Measurements from ENCODE around the gene MIPOL1.
"Not testable (repeated sequence)": the region's sequence is repeated elsewhere in the genome, so short reads cannot be mapped to it uniquely, and the experiment has no call there.

The MIPOL1 gene

GRCh38 chr14:37234222-37234621, 36.5 kb downstream of the MIPOL1 start:
- DNase-seq (ENCODE audit: low read depth), result no peak

GRCh38 chr14:37236044-37236443, 38.3 kb downstream of the MIPOL1 start:
- not testable (repeated sequence) for DNase-seq (ENCODE audit: low read depth)

GRCh38 chr14:37237094-37237493, 39.4 kb downstream of the MIPOL1 start:
- no peak for DNase-seq (ENCODE audit: low read depth)

DNA sequence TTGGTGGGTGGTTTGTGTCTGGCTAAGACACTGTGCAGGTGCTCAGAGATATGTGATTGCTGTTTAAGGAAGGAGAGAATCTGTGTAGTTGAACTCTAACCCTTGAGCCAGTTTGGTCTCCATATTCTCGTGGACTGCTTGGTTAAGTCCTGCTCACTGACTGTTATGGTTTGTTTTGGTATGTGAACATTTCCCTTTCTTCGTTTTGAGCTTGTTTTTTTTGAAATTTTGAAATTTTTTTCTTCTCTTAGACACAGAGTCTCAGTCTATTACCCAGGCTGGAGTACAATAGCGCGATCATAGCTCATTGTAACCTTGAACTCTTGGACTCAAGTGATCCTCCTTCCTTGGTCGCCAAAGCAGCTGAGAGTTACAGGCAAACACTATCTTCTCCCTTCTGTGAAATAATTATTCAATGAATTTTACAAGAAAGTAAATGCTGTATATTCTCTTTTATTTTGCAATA, 40.0 kb downstream of the MIPOL1 start:
- no peak for DNase-seq (ENCODE audit: low read depth)

GRCh38 chr14:37241198-37241597, 43.5 kb downstream of the MIPOL1 start:
- DNase-seq (ENCODE audit: low read depth), result no peak

DNA sequence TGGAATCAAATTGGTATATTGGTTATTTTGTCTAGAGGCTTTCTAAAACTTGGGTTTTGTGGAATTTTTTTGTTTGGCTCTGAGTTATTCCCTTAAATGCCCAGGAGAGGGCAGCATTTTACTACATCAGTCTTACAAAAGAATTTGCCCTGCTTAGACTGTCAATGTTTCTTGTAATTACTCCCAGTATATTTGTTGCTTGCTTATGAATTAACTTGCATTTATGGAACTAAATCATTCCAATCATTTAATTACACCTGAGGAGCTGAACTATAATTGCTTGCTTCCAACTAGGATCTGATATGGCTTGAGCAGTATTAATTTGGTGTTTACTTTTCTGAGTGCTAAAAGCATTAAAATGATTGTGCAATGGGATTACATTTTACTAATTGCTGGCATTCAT, 48.7 kb downstream of the MIPOL1 start:
- no peak for DNase-seq (ENCODE audit: low read depth)

DNA sequence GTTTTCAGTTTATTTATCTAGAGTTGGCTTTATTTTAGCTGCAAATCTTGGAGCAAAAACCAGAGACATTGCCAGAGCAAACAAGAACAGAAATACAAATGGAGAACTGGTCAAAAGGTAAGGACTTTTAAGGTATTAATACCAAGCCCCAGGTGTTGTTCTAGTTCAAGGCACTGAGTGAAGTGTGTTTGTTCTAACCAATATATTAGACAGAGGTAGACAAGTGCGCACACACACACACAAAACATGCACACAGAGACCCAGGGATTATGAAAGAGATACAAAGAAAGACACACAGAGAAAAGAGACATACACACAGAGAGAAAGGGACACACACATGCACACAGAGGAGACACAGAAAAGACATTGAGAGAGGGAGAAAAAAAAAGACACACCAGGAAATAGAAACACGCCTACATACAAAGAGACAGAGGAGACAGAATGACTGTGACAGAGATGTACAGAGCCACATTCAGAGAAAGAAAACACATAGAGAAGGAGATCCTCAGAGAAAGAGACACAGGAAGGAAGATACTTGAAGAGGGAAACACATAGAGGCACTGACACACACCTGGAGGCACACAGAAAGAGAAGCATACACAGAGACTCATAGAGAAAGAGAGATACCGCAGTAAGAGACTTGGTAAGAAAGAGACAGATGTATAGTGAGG, 50.2 kb downstream of the MIPOL1 start:
- no peak for DNase-seq (ENCODE audit: low read depth)

DNA sequence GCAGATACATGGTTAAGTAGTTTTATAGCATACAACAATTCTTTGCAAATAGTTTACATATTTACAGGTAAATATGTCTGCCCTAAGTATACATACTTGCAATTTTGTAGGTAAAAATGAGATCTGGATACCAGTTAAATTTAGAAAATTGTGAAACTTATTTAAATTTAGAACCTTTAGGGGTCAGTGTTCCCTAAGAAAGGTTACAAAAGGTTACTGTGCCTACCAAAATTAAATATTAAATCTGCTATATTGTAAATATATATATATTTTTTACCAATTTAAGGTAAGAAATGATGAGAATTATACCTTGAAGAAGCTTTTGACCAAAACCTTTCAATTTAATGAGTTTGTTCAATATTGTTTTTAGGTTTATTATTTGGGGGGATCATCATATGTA, 54.0 kb downstream of the MIPOL1 start:
- no peak for DNase-seq (ENCODE audit: low read depth)

DNA sequence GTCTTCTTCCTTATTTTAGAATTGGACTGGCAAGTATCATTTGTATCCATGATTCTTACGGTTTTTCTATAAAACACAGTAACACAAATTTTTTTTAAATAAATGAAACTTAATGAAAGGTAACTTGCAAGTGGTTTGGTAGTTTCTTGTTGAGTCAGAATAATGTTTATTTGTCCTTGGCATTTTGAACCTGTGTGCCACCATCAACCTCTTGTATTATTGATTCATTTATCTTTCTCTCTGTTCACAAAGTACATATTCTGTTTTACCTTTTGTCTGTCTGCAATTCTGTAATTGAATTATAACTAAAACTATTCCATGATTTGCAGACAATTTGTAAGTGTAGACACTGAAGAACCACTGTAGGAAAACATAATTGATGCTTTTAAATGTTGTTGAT, 54.7 kb downstream of the MIPOL1 start:
- DNase-seq (ENCODE audit: low read depth), result no peak

- DNase-seq (ENCODE audit: low read depth), result no peak
These were observed 56.2 kb downstream of the MIPOL1 start for GRCh38 chr14:37253905-37254304.

GRCh38 chr14:37254411-37254947, 56.7 kb downstream of the MIPOL1 start:
- no peak for DNase-seq (ENCODE audit: low read depth)

DNA sequence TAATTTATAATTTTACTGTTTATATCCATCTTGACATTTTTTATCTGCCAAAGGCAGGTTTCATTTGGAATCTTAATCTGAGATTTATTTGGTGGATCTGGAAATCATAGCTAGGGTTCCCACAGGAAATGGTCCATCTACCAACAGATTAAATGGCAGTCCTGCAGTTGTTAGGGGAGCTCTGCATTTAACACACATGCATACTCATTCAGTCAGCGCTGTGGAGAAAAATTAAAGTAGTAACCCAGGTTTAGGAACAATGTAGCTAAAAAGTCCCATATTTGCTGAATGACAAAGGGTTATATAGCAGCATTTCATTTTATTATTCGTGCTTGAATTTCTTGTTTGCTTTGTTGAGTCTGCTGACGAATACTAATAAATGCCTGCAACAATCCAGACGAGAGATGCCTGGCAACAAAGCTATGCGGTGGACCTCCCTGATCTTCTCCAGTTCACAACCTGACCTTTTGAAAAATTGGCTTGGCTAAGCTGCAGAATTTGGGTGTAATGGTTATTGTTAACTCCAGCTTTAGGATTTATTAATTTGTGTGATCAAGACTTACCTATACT, 59.8 kb downstream of the MIPOL1 start:
- DNase-seq (ENCODE audit: low read depth), result no peak

DNA sequence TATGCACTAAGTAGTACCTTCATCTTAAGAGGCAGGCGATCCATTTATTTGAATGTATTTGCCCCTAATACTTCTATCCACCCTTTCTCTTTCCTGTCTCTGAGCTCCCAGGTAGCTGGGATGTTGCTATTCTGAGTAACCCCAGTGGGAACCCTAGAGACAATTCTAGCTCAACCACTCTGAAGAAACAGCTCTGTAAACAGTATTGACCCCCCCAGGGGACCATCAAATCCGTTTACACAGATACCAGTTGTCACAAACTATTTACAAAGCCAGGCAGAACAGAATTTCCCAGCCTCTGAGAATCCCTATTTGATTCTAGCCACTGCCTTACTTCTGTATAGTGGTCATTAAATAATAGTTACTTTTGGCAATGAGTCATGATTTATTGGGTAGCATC, 64.9 kb downstream of the MIPOL1 start:
- no peak for DNase-seq (ENCODE audit: low read depth)

DNA sequence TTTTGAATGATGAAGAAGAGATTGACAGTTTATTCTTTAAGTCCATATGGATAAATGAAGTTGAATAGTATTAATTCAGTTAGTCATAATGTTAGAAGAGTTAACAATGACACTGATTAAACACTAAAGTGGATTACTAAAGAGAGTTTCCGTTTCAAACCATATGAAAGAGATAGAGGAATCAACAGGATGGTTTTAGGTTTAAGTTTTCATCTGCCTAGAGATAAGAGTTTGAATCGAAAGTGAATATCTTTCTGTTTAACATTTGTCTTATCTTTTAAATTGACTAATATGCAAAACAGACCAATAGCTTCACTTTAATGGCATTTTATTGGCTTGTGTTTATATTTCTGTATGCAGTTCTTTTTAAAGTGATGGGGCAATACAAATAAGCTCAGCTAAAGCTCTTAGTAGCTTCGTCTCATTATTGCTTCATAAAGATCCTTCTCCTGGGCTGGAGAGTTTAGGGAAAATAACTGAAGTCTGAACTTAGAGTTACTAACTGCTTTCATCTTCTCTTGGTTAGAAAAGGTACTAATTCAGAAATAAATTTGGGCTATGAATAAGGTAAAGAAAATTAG, 66.0 kb downstream of the MIPOL1 start:
- no peak for DNase-seq (ENCODE audit: low read depth)

GRCh38 chr14:37268788-37269187, 71.1 kb downstream of the MIPOL1 start:
- no peak for DNase-seq (ENCODE audit: low read depth)

DNA sequence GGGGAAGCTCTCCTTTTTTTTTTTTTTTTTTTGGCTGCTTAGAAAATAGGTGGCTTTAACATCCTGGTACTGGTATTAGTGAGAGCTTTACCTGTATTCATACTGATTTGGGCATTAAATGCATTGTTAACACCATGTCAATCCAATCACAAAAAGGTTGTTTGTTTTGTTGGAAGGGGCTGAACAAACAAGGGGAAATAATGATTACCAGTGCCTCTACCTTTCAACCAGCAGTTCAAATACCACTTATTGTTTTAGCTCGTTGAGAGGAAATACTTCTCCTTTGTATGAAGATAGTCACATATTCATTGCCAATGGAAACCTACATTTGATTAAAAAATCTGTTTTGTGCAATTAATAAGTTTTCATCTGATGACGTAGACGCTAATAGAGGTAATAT, 72.9 kb downstream of the MIPOL1 start:
- no peak for DNase-seq (ENCODE audit: low read depth)

DNA sequence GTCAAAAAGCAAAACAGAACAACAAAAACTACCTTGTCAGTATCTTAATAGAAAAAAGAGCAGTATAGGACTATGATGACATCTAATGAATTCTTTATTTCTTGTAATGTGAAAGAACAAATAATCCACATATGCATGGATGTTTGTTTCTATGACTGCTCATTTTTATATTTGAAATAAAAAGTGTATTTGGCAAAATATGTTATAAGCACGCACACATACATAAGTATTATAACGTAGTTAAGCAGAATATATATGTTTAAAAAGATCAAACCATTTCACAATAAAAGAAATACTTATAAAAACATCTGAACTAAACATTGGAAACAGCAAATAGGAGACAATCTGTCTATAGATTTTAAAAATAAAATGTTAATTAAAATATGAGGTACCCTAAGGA, 74.8 kb downstream of the MIPOL1 start:
- no peak for DNase-seq (ENCODE audit: low read depth)

- no peak for DNase-seq (ENCODE audit: low read depth)
These were observed 76.9 kb downstream of the MIPOL1 start for GRCh38 chr14:37274652-37275051.

GRCh38 chr14:37275963-37276362, 78.2 kb downstream of the MIPOL1 start:
- DNase-seq (ENCODE audit: low read depth), result no peak

DNA sequence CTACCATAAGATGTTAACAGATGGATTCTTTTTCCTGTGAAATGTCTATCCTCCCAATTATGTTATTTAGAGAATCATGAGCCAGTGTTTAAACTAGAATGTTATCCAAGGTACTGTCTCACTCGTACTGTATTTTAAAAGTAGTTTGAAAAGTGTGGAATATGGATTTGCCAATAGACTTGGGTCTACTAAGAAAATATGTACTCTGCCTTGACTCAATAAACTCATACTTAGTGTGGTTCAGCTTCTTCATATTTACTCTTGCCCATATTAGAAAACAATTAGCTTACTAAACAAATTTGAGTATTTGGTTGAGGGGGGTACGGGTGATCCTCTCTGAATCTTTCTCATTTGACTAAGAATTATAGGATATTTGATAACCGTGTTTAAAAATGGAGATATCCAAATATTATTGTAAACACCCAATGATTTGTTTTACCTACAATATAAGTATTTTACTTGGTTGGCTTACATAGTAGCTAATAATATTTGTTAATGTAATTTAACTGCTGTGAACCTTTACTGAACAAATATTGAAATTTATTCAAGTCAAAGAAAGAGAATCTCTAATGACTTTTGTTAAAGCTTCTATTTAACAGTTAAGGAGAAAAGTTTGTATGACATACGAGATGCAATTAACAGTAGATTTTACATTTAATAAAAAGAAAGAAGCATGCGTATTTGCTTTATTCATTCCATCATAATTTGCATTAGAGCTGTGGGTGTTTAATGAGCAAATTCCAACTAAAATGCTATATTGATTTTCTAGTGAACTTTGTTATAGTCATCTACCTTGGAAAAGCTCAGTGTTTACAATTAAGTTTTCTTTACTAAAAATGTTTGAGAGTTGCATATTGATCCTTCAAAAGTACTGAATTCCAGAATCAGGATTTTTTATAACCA, 81.2 kb downstream of the MIPOL1 start:
- no peak for DNase-seq (ENCODE audit: low read depth)

GRCh38 chr14:37279818-37280217, 82.1 kb downstream of the MIPOL1 start:
- DNase-seq (ENCODE audit: low read depth), result no peak

- DNase-seq (ENCODE audit: low read depth), result no peak
These were observed 87.0 kb downstream of the MIPOL1 start for GRCh38 chr14:37284760-37285159.

Data from HS-5 (cell line).